Keratinocyte (primary cell): Measurements from ENCODE around the gene C22orf31. TPM values are rescaled to one million over a fixed set of nuclear protein-coding genes. Genes with fewer than 3 reads are reported as not detected.

ENCODE experiments used
- DNase-seq: peaks from one replicate; pipeline ENCODE4 v3.0.0-alpha.2; 2011; ENCODE audit warnings: low read depth, missing footprints, low spot score
- FAIRE-seq: peaks from 2 replicates; lab custom pipeline; 2011; peaks lifted over from hg19 to GRCh38; lab: Jason Lieb, UNC
- H2AFZ ChIP-seq: 2 replicates; pipeline ENCODE4 v1.6.0; 2012; ENCODE audit warnings: low read length, control low read depth, inconsistent platforms; ENCODE audit not compliant: control insufficient read depth
- H3K27ac ChIP-seq: 2 replicates; pipeline ENCODE4 v1.5.1; 2011; ENCODE audit warnings: low read length; ENCODE audit not compliant: control insufficient read depth, insufficient read depth
- H3K27me3 ChIP-seq: 3 replicates; pipeline ENCODE4 v1.6.0; 2011; ENCODE audit warnings: low read length; ENCODE audit not compliant: control insufficient read depth, insufficient read depth; ENCODE audit errors: extremely low read depth
- H3K36me3 ChIP-seq, 2 experiments: 2 replicates in 1 of 2; 3 replicates in 1 of 2; pipeline ENCODE4 v1.5.1; 2011; ENCODE audit warnings: low read length in 2 of 2, mild to moderate bottlenecking in 1 of 2; ENCODE audit not compliant: control insufficient read depth in 2 of 2, insufficient read depth in 2 of 2; ENCODE audit errors: extremely low read depth in 1 of 2
- H3K4me1 ChIP-seq: 3 replicates; pipeline ENCODE4 v1.5.1; 2011; ENCODE audit warnings: low read length; ENCODE audit not compliant: control insufficient read depth, insufficient read depth; ENCODE audit errors: extremely low read depth
- H3K4me2 ChIP-seq: 3 replicates; pipeline ENCODE4 v1.6.0; 2011; ENCODE audit warnings: low read depth, low read length; ENCODE audit not compliant: control insufficient read depth, insufficient read depth; ENCODE audit errors: extremely low read depth
- H3K4me3 ChIP-seq, 3 experiments: fragments of 200-600 bp in 1 of 3; sonication (generic) in 1 of 3; 2 replicates in 2 of 3; 3 replicates in 1 of 3; pipeline ENCODE4 v1.5.1; 2011 to 2016; ENCODE audit warnings: low read length in 3 of 3, mild to moderate bottlenecking in 3 of 3, control low read depth in 2 of 3, inconsistent platforms in 1 of 3, low read depth in 1 of 3, mixed read lengths in 1 of 3, mixed run types in 1 of 3, moderate library complexity in 1 of 3; ENCODE audit not compliant: control insufficient read depth in 2 of 3, insufficient read depth in 2 of 3; ENCODE audit errors: extremely low read depth in 1 of 3
- H3K79me2 ChIP-seq: 2 replicates; pipeline ENCODE4 v1.6.0; 2012; ENCODE audit warnings: low read length; ENCODE audit not compliant: control insufficient read depth, insufficient read depth
- H3K9ac ChIP-seq: 3 replicates; pipeline ENCODE4 v1.6.0; 2011; ENCODE audit warnings: low read length; ENCODE audit not compliant: control insufficient read depth, insufficient read depth; ENCODE audit errors: extremely low read depth
- H3K9me1 ChIP-seq: 3 replicates; pipeline ENCODE4 v1.6.0; 2011; ENCODE audit warnings: low read length; ENCODE audit not compliant: control insufficient read depth, insufficient read depth; ENCODE audit errors: extremely low read depth
- H3K9me3 ChIP-seq: 2 replicates; pipeline ENCODE4 v1.5.1; 2012; ENCODE audit warnings: low read depth, low read length; ENCODE audit not compliant: control insufficient read depth
- H4K20me1 ChIP-seq: 3 replicates; pipeline ENCODE4 v1.6.0; 2011; ENCODE audit warnings: low read length; ENCODE audit not compliant: control insufficient read depth, insufficient read depth; ENCODE audit errors: extremely low read depth
- EZH2 ChIP-seq: IDR thresholded peaks from one replicate; pipeline ENCODE4 v1.6.1; 2012; ENCODE audit warnings: inconsistent platforms, mild to moderate bottlenecking, low read length, moderate library complexity
- dilution Hi-C: fragments of 300-500 bp; cut with MboI; formaldehyde crosslinking; loops from one replicate; pipeline ENCODE4 v1.7.0; 2020; ENCODE audit warnings: low sequenced_read_pairs; ENCODE audit not compliant: extremely low pct_ligation_motif_present
- polyA plus RNA-seq, 5 experiments: library from polyadenylated mRNA; depleted of rRNA in 3 of 5; stranded (reverse) in 3 of 5; stranded (forward) in 1 of 5; unstranded in 1 of 5; fragments of >200 nt; gene quantifications; 1 replicate in 1 of 5; 2 replicates in 3 of 5; 3 replicates in 1 of 5; pipeline versions ENCODE4 v1.2.1 to v1.2.3, GENCODE V29; 2011 to 2012; ENCODE audit warnings: missing spikeins in 2 of 5, low read depth in 1 of 5, low replicate concordance in 1 of 5
- TF ChIP-seq, protein P1 (sequence below), 3 experiments: IDR thresholded peaks in 1 of 3; conservative IDR thresholded peaks in 1 of 3; optimal IDR thresholded peaks in 1 of 3; 2 replicates in 2 of 3; 3 replicates in 1 of 3; pipeline versions ENCODE3 to v1.5.1; 2011; ENCODE audit warnings: low read length in 3 of 3, mild to moderate bottlenecking in 3 of 3, moderate library complexity in 2 of 3, control low read depth in 1 of 3, inconsistent platforms in 1 of 3; ENCODE audit not compliant: insufficient read depth in 2 of 3; ENCODE audit errors: extremely low read depth in 1 of 3

The C22orf31 gene
- polyA plus RNA-seq, 1 donor (not counting 4 experiments of a cell fraction or from before 2014, with no cell fraction given): not detected

DNA sequence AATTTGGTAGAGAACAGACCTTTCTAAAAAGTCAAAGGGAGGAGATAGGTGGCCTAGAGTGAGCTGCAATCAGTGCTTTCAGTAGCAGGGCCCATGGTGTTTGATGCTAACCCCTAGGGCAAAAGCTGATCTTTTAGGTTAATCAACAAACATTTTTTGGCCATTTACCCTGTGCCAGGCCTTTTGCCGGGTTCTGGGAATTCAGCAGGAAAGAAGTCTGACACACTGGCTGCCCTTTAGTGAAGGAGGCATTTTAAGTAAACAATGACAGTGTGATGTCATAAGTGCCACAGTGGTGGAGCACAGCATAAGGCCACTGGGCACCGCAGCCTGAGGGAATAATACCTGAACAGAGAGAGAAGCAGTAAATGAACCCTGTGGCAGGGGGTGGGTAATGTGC is 29.0 kb downstream of the C22orf31 start:
- Histone ChIP-seq H3K4me1 (peaks cover 25% of the 10 kb centered on the region), H3K36me3 (no peaks in the 10 kb centered on the region), H3K79me2 (no peaks in the 10 kb centered on the region), H3K4me2 (no peak overlapping the region), H2AFZ (no peak overlapping the region), H3K4me3 (no peak overlapping the region), H4K20me1 (peaks cover 2% of the 10 kb centered on the region), H3K9ac (no peak overlapping the region), H3K27me3 (no peaks in the 10 kb centered on the region), H3K9me1 (no peaks in the 10 kb centered on the region), H3K9me3 (no peaks in the 10 kb centered on the region), H3K27ac (no peak overlapping the region)
- dilution Hi-C loops: no loop called here
- FAIRE-seq: no peak
- TF ChIP-seq, protein P1, sequence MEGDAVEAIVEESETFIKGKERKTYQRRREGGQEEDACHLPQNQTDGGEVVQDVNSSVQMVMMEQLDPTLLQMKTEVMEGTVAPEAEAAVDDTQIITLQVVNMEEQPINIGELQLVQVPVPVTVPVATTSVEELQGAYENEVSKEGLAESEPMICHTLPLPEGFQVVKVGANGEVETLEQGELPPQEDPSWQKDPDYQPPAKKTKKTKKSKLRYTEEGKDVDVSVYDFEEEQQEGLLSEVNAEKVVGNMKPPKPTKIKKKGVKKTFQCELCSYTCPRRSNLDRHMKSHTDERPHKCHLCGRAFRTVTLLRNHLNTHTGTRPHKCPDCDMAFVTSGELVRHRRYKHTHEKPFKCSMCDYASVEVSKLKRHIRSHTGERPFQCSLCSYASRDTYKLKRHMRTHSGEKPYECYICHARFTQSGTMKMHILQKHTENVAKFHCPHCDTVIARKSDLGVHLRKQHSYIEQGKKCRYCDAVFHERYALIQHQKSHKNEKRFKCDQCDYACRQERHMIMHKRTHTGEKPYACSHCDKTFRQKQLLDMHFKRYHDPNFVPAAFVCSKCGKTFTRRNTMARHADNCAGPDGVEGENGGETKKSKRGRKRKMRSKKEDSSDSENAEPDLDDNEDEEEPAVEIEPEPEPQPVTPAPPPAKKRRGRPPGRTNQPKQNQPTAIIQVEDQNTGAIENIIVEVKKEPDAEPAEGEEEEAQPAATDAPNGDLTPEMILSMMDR (optimal IDR thresholded peaks at IDR 0.05 in 1 of 3, IDR thresholded peaks at IDR 0.05 in 1 of 3, conservative IDR thresholded peaks at IDR 0.05 in 1 of 3; ENCODE audit: extremely low read depth in 1 of 3, insufficient read depth in 2 of 3, low read length in 3 of 3): no peak
- TF ChIP-seq EZH2: no peak
- no peak for DNase-seq

DNA sequence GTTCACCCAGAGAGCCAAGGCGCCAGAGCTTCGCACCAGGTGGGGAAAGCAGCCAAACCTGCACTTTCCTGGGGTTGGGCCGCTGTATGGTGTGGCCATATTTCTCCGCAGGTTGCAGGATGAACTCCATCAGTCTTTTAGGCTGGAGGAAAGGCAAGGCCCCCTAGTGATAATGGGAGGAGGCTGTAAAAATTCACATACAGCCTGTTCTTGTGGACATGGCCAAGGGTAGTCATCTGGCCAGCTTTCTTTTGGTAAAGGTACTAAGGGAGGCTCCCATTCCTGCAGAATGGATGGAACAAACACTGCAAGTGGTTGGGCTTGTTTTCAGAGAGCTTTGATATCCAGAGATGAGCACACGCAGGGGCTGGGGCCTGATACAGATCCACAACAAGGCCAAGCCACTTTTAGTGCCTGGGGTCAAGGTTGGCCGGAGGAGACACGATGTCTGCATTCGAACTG is 29.6 kb downstream of the C22orf31 start:
- no peak overlapping the region for H3K4me3 ChIP-seq
- no peak overlapping the region for H2AFZ ChIP-seq
- no peaks in the 10 kb centered on the region for H3K79me2 ChIP-seq
- no peak overlapping the region for H3K9ac ChIP-seq
- no peaks in the 10 kb centered on the region for H3K9me3 ChIP-seq
- no peak overlapping the region for H3K4me2 ChIP-seq
- no peak overlapping the region for H3K27ac ChIP-seq
- dilution Hi-C loops: no loop called here
- H3K36me3 ChIP-seq: no peaks in the 10 kb centered on the region
- peaks cover 25% of the 10 kb centered on the region for H3K4me1 ChIP-seq
- no peaks in the 10 kb centered on the region for H3K9me1 ChIP-seq
- H3K27me3 ChIP-seq: no peaks in the 10 kb centered on the region
- H4K20me1 ChIP-seq: peaks cover 2% of the 10 kb centered on the region
- TF ChIP-seq EZH2: no peak
- TF ChIP-seq, protein P1 (optimal IDR thresholded peaks at IDR 0.05 in 1 of 3, IDR thresholded peaks at IDR 0.05 in 1 of 3, conservative IDR thresholded peaks at IDR 0.05 in 1 of 3; ENCODE audit: extremely low read depth in 1 of 3, insufficient read depth in 2 of 3, low read length in 3 of 3): no peak
- FAIRE-seq: no peak
- DNase-seq: no peak
